ENCODE results near the gene SULF2.

Gene SULF2

DNA sequence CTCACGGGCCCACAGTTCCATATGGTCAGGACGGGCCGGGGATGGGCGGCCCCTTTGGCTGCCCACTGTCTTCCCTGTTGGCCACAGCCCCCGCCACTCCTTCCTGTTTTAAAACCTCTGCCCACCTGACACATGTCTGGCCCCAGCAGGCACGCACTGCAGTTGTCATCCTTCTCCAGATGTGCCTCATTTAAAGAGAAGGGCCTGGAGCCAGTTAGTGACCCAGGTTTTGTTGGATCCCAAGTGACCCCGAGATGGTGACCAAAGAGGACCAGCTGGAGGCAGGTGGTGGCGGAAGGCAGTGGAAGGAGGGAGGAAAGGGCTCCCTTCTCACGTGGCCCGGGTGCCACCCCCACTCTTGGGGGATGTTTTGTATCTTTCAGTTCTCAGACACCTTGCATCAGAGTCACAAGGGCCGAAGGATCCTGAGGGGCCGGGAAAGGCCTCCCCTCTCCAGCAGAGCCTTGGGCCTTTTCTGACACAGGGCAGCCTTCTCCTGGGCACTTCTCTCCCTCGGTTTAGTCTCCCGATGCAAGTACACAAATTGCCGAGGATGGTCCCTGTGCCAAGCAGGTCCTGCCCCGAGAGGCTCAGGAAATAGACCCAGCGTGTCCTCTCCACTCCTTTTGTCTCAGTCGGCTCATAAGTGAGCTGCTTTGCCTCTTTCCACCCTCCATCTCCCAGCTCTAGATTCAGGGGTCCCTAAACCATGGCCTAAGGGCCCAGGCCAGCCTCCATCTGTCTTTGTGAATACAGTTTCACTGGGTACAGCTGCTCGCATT lies 117.6 kb downstream of the SULF2 start:
- no peak for DNase-seq

DNA sequence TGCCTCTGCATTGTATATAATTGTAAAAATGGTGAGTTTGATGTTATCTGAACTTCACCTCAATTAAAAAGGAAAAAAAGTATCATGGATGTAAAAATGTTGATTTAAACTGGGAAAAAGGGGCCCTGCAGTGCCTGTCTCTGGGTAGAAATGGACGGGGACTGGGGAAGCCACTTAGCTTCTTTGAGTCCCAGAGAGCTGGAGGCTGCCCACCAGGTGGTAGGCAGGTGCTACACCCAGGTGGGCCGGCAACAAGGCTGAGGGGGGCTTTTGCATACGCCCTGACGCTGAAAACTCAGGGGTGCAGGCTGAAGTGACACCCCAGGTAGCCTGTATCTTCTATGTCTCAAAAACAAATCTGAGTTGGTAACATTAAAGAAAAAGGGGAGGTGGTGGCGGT lies 118.2 kb downstream of the SULF2 start:
- no peak for DNase-seq

DNA sequence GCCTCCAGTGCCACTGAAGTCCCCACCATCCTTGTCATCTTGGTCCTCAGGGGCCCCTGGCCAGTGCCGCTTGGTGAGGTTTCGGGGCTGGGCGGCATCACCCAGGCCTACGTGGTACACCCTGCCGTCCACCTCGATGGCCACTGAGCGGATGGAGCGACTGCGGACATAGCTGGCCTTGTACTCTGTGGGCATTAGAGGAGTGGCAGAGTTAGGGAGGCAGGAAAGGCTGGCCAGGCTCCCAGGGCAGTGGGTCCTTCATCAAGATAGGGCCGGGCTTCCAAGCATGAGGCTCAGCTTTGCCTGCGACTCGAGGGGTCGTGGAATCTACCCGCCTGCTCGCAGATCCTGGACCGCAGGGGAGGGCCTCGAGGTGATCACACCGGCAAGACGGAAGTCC lies 119.0 kb downstream of the SULF2 start:
- no peak for DNase-seq

DNA sequence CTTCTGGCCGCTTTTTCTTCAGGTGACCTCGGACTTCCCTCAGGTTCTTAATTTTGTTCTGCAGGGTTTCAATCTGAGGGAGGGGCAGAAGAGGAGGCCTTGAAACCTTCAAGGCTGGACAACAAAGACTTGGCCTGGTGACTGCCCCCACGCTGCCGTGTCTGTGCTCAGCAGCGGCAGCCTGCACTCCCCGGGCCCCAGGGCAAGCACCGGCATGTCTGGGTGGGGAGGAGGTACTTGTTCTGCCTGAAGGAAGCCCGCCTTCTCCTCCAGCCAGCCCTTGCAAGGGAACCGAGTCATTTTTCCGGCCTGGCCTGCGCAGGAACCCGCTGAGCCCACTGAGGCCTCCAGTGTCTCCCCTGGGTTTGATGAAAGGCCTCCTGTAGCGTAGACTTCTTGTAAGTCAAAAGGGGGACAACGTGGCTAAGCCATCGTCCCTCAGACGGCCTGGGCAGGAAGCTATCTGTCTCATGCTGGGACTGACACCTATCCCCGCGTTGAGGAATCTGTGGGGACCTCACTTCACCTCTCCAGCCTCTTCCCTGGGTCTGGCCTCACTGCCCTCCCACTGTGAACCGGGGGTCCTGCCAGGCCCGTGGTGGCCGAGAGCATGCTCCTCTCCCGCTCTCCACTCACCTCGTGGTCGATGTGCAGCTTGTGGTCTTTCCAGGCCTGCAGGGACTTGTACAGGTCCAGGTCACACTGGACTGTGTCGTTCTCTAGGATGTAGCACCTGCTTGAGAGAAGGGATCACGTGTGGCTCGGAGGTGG lies 119.9 kb downstream of the SULF2 start:
- no peak for DNase-seq

DNA sequence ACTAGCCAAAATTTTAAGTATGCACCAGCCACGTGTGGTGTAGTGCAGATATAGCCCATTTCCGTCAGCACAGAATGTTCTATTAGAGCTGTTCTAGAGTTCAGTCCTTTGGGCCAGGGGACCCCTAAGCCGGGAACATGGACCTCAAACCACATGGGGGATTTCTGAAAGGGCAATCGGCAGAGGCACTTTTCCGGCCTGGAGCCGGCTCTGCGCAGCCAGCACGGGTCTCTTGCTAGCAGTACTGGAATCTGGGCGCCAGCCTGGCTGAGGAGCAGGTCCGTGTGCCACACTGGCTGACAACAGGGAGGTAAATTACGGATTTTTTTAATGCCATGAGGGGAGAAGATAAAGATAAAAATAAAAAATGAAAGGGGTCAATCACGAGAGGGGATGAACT lies 120.5 kb downstream of the SULF2 start:
- no peak for DNase-seq

DNA sequence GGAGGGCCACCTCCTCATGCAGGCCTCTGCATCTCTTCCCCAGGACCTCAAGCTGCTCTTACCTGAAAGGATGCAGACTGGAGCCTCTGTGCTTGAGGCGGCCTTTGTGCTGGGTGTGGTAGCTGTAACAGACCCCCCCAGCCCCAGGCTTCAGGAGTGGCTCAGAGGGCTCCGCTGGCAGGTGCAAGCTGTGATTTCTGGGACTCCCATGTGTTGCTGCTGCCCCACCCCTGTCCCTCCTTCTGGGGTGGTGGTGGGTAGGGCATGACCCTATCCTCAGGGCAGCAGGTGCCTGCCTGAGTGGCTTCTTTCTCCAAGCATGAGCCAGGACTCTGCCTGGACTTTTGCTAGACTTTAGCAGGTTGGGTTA lies 121.2 kb downstream of the SULF2 start:
- no peak for DNase-seq

DNA sequence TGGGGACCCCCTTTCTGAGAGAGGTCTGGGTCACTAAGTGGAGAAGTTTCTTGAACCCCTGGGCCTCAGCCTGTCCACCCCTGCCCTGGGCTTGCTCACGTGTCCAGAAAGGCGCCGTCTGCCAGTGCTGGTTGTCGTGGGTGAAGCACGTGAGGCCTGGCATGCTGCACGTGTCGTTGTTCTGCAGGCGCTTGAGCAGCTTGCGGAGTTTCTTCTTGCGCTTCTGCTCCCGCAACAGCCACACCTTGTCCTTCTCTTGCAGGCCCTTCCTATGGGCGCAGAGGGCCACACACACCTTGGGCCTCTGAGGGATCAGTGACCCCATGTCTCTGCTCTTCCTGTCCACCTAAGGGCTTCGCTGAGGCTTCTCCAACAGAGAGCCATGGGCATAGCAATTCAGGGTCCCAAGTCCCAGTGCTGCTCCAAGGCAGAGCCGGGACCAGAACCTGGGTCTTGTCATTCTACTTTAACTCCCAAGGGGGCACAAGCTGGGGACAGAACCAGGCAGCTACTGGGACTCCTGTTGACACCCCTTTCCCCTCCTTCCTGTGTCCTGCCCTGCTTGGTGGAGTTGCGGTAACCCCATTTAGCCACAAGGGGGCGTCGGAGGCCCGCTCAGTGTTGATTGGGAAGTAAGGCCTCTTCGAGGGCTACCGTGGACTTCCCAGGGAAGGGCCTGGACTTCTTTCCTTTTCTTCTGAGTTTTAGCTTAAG lies 121.8 kb downstream of the SULF2 start:
- DNase-seq = peak; percentile 40

DNA sequence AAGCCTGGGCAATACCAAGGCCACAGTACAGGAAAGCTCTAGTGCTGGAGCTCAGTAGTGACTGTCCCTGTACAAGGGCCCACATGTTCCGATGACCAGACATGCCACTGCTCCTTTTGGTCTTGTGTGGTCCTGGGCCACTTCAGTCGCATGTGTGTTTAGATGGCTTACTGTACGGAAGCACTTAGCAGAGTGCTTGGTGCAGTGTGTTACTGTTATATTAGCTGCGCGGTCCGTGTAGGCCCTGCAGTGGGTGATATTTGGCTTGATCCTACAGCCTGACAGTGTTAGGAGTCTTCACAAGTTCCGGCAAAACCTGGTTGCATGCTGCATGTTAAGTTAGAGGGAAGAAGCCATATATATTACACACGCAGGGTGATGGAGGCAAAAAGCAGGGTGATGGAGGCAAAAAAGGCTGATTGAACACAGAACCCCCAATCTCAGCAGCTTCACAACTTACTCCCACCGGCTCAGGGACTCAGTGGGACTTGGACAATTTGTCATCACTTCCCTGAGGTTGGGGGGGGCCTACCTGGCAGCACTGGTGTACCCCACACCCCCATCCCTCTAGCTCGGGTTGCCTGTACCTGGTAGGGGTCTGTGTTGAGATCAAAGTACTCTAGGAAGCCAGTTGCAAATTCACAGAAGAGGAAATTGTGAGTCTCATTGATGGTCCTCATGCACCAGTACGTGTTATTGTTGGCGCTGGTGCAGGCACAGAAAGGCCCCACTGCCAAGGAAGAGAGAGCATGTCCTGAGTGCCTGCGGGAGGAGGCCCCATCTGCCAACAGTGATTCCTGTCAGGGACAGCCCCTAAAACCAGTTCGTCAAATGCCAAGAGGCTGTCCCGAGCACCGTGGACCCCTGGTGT lies 122.6 kb downstream of the SULF2 start:
- DNase-seq = no peak

DNA sequence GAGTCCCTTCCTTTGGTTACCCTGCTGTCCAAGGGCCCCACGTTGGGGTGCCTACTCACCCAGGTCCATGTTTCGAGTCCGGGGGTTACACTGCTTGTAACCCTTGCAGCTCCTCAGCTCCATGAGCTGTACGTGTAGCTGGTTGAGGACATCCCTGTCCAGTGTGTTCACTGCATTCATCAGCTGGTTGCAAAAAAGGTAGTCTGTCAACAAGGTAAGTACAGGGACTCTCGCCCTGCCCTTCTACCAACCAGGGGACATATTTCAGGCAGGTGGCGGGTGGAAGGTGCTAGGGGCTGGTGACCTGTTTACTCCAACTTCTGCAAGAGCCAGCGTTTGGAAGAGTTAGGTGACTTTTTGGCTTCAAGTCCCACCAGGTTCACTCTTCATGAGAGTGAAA lies 123.6 kb downstream of the SULF2 start:
- no peak for DNase-seq

DNA sequence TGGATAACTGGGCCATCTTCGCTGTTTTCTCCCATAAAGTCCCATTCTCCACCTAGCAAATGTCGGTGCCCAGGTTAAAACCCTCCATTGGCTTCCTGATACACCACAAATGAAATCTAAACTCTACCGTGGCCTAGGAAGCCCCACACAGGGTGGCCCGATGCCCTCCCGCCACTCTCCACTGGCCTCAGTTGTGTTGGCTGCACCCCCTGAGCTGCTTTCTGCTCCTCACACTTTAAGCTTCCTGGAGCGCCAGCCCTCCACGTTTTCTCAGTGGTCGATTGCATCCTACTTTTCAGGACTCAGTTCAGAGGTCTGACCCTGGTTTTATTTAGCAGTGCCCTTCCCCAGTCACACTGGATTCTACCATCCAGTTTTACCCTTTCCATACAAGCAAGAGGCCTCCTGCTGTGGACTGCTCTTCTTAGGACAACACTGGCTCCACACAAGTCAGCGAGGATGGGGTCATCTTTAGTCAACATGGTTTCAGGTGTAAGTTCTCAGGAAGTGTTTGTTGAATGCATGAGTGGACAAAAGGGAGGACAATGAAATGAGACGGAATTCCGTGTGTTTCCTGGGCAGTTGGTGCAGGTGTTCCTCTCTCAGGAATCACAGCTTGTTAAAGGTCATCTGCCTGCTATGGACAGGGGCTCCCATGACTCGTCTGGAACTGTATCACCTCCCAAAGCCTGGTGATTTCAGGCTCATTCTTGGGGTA lies 124.1 kb downstream of the SULF2 start:
- DNase-seq = no peak

DNA sequence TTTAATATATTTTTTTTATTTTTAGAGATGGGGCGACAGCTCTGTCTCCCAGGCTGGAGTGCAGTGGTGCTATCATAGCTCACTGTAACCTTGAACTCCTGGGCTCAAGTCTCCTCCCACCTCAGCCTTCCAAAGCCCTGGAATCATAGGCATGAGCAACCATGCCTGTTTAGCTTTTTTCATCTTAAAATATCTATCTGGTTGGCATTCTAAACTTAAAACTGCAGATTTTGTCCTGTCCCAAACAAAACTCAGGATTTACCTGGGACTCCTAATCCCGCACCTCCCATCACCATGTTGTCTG lies 124.7 kb downstream of the SULF2 start:
- DNase-seq = no peak

DNA sequence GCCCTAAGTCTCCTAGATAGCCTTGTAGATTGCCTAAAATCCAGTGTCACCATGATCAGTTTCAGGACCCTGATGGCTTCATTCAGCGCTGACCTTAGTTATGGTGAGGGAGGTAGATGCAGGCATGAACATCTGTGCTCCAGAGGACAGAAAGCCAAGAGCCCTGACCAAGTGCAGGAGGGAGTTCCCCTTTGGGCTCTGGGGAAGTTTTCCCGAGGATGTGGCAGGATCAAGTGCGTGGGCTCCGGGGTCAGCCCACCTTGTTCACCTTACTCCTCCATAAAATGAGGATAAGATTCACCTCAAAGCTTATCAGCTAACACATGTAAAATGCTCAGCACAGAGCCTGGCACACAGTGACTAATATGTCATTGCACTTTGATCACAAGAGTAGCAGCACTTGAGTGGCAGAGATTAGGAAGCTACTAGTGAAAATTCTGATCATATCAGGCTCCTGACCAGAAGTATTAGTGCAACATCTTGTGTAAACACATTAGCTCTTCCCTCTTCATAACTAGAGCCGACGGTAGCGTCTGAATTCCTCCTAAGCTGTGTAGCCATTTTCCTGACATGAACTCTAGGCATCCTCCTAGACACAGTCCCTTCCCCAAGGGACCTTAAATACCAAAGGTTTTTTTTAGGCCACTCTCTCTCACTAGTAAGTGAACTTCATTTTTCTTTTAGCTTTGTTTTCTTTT lies 125.2 kb downstream of the SULF2 start:
- DNase-seq = no peak

DNA sequence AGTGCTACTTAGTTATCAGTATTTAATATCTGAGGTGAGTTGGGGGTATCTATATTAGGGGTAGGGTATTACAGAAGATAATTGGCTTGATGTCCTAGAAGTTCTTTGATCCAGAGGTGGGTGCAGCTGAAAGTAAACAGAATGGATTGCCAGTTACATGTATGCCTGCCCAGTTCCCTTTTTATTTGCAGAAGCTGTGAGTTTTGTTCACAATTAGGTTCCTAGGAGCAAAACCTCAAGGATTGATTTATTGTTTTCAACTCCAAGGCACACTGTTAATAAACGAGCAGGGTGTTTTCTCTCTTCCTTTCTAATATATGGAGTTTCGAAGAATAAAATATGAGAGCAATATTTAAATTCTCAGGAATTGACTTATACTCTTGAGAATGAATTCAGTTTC lies 129.0 kb downstream of the SULF2 start:
- no peak for DNase-seq

DNA sequence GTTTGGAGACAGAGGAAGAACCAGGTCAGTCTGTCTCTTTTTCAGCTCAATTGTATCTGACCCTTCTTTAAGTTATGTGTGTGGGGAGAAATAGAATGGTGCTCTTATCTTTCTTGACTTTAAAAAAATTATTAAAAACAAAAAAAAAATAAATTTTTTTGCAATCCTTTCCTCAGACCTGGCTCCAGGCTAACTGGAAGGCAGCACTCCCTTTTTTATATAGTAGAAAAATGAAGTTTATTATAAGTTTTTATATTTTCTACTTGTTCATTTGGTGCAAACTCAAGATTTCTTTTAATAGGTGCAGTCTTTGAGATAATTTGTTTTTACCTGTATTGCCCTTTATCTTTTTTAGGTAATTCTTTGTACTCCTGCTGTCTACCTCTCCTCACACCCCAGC lies 129.6 kb downstream of the SULF2 start:
- no peak for DNase-seq

DNA sequence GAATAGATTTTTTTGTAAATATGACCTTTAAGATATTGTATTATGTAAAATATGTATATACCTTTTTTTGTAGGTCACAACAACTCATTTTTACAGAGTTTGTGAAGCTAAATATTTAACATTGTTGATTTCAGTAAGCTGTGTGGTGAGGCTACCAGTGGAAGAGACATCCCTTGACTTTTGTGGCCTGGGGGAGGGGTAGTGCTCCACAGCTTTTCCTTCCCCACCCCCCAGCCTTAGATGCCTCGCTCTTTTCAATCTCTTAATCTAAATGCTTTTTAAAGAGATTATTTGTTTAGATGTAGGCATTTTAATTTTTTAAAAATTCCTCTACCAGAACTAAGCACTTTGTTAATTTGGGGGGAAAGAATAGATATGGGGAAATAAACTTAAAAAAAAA lies 130.9 kb downstream of the SULF2 start:
- DNase-seq = no peak

DNA sequence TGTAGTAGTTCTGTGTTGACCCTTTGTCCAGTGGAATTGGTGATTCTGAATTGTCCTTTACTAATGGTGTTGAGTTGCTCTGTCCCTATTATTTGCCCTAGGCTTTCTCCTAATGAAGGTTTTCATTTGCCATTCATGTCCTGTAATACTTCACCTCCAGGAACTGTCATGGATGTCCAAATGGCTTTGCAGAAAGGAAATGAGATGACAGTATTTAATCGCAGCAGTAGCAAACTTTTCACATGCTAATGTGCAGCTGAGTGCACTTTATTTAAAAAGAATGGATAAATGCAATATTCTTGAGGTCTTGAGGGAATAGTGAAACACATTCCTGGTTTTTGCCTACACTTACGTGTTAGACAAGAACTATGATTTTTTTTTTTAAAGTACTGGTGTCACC lies 131.4 kb downstream of the SULF2 start:
- no peak for DNase-seq

DNA sequence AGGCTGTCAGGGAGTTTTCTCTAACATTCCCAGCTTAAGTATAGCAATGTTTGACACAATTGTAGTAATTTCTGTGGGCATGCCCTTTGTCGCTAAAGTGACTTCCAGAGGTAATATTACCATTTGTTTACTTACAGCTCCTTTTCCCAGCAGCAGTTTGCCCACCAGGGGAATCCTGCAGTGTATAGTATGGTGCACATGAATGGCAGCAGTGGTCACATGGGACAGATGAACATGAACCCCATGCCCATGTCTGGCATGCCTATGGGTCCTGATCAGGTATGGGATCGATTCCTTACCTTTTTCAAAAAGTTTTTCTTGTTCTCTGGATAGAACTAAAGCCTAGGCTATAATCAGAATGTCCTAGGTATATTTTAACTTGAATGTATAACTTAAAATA lies 132.5 kb downstream of the SULF2 start:
- no peak for DNase-seq

DNA sequence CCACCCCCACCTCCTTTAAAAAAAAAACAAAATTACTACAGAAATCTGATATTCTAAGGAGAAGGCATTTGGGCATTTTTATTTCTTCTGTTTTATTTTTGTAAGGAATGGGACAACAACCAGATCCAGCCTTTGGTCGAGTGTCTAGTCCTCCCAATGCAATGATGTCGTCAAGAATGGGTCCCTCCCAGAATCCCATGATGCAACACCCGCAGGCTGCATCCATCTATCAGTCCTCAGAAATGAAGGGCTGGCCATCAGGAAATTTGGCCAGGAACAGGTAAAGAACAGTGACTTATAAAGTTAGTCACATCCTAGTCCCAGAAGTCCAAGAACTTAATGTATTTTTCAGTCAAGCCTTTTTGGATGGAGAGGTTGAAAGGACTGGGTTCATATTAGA lies 133.0 kb downstream of the SULF2 start:
- DNase-seq = no peak

DNA sequence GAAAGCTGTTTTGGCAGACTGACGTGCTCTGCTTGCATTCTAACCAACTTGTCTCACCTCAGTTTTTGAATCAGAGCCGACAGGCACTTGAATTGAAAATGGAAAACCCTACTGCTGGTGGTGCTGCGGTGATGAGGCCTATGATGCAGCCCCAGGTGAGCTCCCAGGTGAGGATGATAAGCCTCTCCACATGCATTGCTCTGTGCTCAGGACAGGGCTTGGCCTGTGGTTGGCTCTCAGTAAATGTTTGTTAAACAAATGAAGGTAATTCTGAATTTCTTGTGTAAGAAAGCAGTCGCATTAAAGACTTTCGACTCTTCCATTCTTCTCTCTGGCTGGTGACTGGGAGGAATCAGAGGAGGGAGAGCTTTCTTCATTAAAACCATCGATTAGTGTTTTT lies 136.3 kb downstream of the SULF2 start:
- no peak for DNase-seq

DNA sequence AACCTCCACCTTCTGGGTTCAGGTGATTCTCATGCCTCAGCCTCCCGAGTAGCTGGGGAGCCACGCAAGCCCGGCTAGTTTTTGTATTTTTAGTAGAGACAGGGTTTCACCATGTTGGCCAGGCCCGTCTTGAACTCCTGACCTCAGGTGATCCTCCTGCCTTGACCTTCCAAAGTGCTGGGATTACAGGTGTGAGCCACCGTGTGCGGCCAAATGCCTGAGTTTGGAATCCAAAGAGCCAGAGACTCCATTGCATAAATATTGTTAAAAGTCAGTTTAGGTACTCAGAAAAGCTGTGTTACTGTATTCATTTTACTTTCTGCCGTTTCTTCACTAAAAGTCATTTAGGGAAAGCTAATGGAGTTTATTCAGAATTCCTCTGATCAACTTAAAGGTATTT lies 137.3 kb downstream of the SULF2 start:
- DNase-seq = no peak

DNA sequence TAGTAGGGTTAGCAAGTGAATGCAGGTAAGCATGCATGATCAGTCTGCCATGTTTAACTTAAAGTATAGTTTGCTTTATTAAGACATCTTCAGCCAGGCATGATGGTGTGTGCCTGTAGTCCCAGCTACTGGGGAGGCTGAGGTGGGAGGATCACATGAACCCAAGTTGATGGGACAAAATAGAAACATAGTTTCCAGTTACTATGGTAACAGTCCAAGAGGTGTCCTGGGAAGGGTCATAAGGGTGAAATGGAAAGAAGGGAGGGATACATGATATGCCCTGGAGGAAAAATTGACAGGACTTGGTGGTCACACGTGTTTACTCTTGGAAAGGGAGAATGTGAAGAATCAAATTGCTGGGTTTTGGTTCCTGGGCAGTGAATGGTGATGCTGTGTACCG lies 139.6 kb downstream of the SULF2 start:
- DNase-seq = no peak

DNA sequence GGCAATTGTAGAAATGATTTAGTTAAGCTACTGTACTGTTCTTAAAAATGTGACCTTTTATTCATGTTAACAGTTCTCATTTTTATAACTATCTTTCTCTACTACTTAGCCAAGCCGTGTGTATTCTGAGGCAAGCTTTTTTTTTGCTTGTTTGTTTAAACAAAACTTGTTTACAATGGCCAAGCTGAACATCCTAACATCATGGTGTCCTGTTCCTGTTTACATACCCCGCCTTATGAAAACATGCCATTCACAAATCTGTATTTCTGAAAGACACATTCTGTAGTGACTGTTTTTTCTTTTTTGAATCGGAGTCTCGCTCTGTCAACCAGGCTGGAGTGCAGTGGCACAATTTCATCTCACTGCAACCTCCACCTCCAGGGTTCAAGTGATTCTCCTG lies 142.7 kb downstream of the SULF2 start:
- DNase-seq = no peak

All from NCI-H1092 treated with DMSO at 0.1 percent for 48 hours (cell line).